SK-N-SH treated with all-trans-retinoic acid at 6 μM for 48 hours (cell line): ENCODE measurements around the gene ZSCAN1.

ENCODE experiments used
- ARNTL ChIP-seq: fragments of 450-650 bp; formaldehyde crosslinking; IDR thresholded peaks from 2 replicates; pipeline ENCODE4 v1.5.0; 2020; ENCODE audit warnings: low read depth, mild to moderate bottlenecking, moderate library complexity, borderline replicate concordance
- OSR1 ChIP-seq: fragments of 250-450 bp; sonication (Bioruptor Pico); IDR thresholded peaks from 2 replicates; pipeline ENCODE4 v1.8.0; 2022; ENCODE audit warnings: moderate library complexity, mild to moderate bottlenecking, inconsistent platforms
- RARB ChIP-seq: fragments of 250-450 bp; sonication (Bioruptor Pico); IDR thresholded peaks from 2 replicates; pipeline ENCODE4 v1.8.0; 2021; ENCODE audit warnings: mild to moderate bottlenecking, moderate library complexity
- TOX ChIP-seq: fragments of 250-450 bp; sonication (Bioruptor Pico); IDR thresholded peaks from 2 replicates; pipeline ENCODE4 v1.8.0; 2021; ENCODE audit warnings: mild to moderate bottlenecking, moderate library complexity, borderline replicate concordance
- ZFP30 ChIP-seq: fragments of 450-650 bp; formaldehyde crosslinking; IDR thresholded peaks from 2 replicates; pipeline ENCODE4 v1.5.0; 2022; ENCODE audit warnings: mild to moderate bottlenecking, moderate library complexity
- ZNF70 ChIP-seq: fragments of 450-650 bp; formaldehyde crosslinking; IDR thresholded peaks from 2 replicates; pipeline ENCODE4 v1.5.0; 2020; ENCODE audit warnings: mild to moderate bottlenecking, moderate library complexity
- TF ChIP-seq, protein P1 (sequence below): fragments of 250-450 bp; sonication (Bioruptor Pico); IDR thresholded peaks from 2 replicates; pipeline ENCODE4 v1.8.0; 2021; ENCODE audit warnings: low read depth, mild to moderate bottlenecking, moderate library complexity, borderline replicate concordance
- TF ChIP-seq, protein P2 (sequence below): fragments of 250-450 bp; sonication (Bioruptor Pico); IDR thresholded peaks from 2 replicates; pipeline ENCODE4 v1.5.1; 2021; ENCODE audit warnings: mild to moderate bottlenecking, moderate library complexity
- TF ChIP-seq, protein P3 (sequence below): fragments of 250-450 bp; sonication (Bioruptor Pico); IDR thresholded peaks from 2 replicates; pipeline ENCODE4 v1.8.0; 2020; ENCODE audit warnings: mild to moderate bottlenecking, moderate library complexity, borderline replicate concordance

DNA sequence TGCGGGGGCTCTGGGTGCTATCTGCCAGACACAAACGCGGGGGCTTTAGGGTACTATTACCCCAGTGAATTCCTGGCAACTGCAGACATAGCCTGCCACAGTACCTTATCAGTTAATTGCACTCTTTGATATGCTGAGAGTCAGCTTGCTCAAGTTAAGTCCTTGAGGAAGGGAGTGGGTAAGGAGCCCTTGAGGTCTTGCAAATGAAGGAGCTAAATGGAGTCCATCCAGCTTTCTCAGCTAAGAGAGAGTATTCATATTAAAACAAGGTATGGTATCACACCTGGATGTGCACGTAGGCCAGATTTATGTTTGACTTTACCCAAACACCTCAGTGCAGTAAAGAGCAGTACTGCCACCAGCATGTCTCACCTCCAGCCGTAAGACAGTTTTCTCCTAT is 19.7 kb upstream of the ZSCAN1 start:
- TF ChIP-seq, protein P1, sequence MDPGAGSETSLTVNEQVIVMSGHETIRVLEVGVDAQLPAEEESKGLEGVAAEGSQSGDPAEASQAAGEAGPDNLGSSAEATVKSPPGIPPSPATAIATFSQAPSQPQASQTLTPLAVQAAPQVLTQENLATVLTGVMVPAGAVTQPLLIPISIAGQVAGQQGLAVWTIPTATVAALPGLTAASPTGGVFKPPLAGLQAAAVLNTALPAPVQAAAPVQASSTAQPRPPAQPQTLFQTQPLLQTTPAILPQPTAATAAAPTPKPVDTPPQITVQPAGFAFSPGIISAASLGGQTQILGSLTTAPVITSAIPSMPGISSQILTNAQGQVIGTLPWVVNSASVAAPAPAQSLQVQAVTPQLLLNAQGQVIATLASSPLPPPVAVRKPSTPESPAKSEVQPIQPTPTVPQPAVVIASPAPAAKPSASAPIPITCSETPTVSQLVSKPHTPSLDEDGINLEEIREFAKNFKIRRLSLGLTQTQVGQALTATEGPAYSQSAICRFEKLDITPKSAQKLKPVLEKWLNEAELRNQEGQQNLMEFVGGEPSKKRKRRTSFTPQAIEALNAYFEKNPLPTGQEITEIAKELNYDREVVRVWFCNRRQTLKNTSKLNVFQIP (CRISPR knock-in tag): no peak
- no peak for TF ChIP-seq ARNTL (CRISPR knock-in tag)
- TF ChIP-seq, protein P2, sequence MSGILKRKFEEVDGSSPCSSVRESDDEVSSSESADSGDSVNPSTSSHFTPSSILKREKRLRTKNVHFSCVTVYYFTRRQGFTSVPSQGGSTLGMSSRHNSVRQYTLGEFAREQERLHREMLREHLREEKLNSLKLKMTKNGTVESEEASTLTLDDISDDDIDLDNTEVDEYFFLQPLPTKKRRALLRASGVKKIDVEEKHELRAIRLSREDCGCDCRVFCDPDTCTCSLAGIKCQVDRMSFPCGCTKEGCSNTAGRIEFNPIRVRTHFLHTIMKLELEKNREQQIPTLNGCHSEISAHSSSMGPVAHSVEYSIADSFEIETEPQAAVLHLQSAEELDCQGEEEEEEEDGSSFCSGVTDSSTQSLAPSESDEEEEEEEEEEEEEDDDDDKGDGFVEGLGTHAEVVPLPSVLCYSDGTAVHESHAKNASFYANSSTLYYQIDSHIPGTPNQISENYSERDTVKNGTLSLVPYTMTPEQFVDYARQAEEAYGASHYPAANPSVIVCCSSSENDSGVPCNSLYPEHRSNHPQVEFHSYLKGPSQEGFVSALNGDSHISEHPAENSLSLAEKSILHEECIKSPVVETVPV (CRISPR knock-in tag): no peak
- TF ChIP-seq, protein P3, sequence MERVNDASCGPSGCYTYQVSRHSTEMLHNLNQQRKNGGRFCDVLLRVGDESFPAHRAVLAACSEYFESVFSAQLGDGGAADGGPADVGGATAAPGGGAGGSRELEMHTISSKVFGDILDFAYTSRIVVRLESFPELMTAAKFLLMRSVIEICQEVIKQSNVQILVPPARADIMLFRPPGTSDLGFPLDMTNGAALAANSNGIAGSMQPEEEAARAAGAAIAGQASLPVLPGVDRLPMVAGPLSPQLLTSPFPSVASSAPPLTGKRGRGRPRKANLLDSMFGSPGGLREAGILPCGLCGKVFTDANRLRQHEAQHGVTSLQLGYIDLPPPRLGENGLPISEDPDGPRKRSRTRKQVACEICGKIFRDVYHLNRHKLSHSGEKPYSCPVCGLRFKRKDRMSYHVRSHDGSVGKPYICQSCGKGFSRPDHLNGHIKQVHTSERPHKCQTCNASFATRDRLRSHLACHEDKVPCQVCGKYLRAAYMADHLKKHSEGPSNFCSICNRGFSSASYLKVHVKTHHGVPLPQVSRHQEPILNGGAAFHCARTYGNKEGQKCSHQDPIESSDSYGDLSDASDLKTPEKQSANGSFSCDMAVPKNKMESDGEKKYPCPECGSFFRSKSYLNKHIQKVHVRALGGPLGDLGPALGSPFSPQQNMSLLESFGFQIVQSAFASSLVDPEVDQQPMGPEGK (CRISPR knock-in tag): no peak
- no peak for TF ChIP-seq OSR1
- no peak for TF ChIP-seq RARB (CRISPR knock-in tag)
- TF ChIP-seq ZFP30 (CRISPR knock-in tag): no peak
- TF ChIP-seq TOX (CRISPR knock-in tag): no peak
- TF ChIP-seq ZNF70 (CRISPR knock-in tag): no peak
